Gastrocnemius medialis (tissue), 4 donors: ENCODE data around the gene VAV2. TPM values are rescaled to one million over a fixed set of nuclear protein-coding genes. Genes with fewer than 3 reads are reported as not detected.

ENCODE experiments used
- ATAC-seq, 2 donors: fragments of 150-250 bp; one replicate each; pipeline ENCODE4 v1.9.1; 2016
- DNase-seq, 2 donors: peaks; one replicate each; pipeline ENCODE4 v3.0.0-alpha.2; 2019
- H3K27ac ChIP-seq, 4 donors: fragments of 200-600 bp; sonication (generic); 1 replicate in 1 of 4; 2 replicates in 3 of 4; pipeline ENCODE4 v1.5.1; 2016 to 2018; ENCODE audit warnings: mild to moderate bottlenecking in 2 of 4, moderate library complexity in 1 of 4
- H3K27me3 ChIP-seq, 3 donors: fragments of 200-600 bp; sonication (generic) in 2 of 3; 1 replicate in 1 of 3; 2 replicates in 2 of 3; pipeline versions ENCODE4 v1.5.1 to v1.6.0; 2016 to 2019; ENCODE audit warnings: mild to moderate bottlenecking in 1 of 3, moderate library complexity in 1 of 3
- H3K36me3 ChIP-seq, 2 donors: fragments of 200-600 bp; sonication (generic) in 1 of 2; one replicate each; pipeline ENCODE4 v1.5.1; 2017 to 2018
- H3K4me1 ChIP-seq, 2 donors: fragments of 200-600 bp; sonication (generic) in 1 of 2; one replicate each; pipeline ENCODE4 v1.5.1; 2016 to 2017; ENCODE audit warnings: mild to moderate bottlenecking in 2 of 2
- H3K4me3 ChIP-seq, 4 donors: fragments of 200-600 bp; sonication (generic) in 3 of 4; 1 replicate in 1 of 4; 2 replicates in 3 of 4; pipeline ENCODE4 v1.5.1; 2016 to 2019; ENCODE audit warnings: mild to moderate bottlenecking in 2 of 4
- H3K9me3 ChIP-seq, 3 donors: fragments of 200-600 bp; sonication (generic) in 2 of 3; 1 replicate in 1 of 3; 2 replicates in 2 of 3; pipeline ENCODE4 v1.5.1; 2016 to 2019
- POLR2A ChIP-seq, 2 donors: fragments of 450-650 bp; IDR thresholded peaks; one replicate each; pipeline ENCODE4 v1.6.1; 2017; ENCODE audit warnings: antibody characterized with exemption in 2 of 2, mild to moderate bottlenecking in 2 of 2, moderate library complexity in 2 of 2
- in situ Hi-C, 4 donors: fragments of 200-750 bp; cut with MboI; loops; one replicate each; pipeline versions ENCODE4 v1.15.0 to v1.8.0; 2017; ENCODE audit warnings: low sequenced_read_pairs in 4 of 4
- intact Hi-C: fragments of 100-400 bp; cut with DNase I; formaldehyde crosslinking; loops from one replicate; pipeline ENCODE4 v1.15.1; 2023; ENCODE audit warnings: low total_unique reads
- total RNA-seq, 4 donors: library from RNA; depleted of rRNA; stranded (reverse); fragments of >200 nt; gene quantifications; one replicate each; pipeline versions ENCODE4 v1.1.0 to v1.2.3, GENCODE V29; 2016
- TF ChIP-seq, protein P1 (sequence below), 5 experiments: fragments of 450-650 bp in 3 of 5; fragments of 200-600 bp in 2 of 5; sonication (generic) in 2 of 5; IDR thresholded peaks in 4 of 5; conservative IDR thresholded peaks in 1 of 5; 1 replicate in 4 of 5; 2 replicates in 1 of 5; pipeline ENCODE4 v1.5.1; 2016 to 2019; ENCODE audit warnings: antibody characterized with exemption in 5 of 5, mild to moderate bottlenecking in 3 of 5, moderate library complexity in 3 of 5

VAV2 gene
- total RNA-seq, 4 donors from 2014 or later, result 0.51 to 1.2 (median 0.97) TPM

DNA sequence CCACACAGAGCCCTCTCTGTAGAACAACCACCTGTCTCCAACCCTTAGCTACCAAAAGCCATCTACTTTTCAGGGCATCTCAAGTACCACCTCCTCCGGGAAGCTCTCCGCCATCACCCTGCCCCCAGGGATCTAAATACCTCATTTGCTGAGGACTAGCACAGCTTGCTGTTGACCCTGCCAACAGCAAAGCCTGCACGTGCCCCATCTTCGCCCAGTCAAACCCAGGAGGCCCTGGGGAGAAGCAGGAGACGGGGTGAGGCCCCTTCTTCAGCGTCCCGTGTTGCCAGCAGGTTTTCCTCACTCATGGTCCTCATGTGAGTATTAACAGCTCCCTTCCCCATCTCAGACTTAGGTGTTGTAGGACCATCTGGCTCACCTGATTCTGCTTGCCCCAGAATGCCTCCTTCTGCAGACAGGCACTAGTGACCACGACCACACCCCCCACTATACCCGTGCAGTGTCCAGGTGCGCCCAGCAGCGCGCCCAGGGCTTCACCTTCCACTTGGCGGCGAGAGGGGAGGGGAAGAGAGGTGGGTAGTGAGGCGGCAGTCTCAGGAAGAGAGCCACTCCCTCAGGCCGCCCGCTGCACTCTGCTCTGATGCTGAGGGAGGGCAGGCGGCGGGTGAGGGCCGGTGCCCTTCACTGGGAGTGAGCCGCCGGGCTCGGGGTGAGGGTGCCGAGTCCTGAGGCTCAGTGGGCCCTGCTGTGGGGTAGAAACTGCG lies 11.1 kb downstream of the VAV2 start:
- Histone ChIP-seq H3K27me3 (peaks cover 0 to 13% (median 4%) of the 10 kb centered on the region in 3 donors), H3K36me3 (no peaks in the 10 kb centered on the region), H3K9me3 (no peaks in the 10 kb centered on the region), H3K4me1 (peaks cover 0 to 12% of the 10 kb centered on the region in 2 donors), H3K4me3 (no peak overlapping the region), H3K27ac (no peak overlapping the region)
- DNase-seq (no peak), ATAC-seq (no peak)
- TF ChIP-seq, protein P1, sequence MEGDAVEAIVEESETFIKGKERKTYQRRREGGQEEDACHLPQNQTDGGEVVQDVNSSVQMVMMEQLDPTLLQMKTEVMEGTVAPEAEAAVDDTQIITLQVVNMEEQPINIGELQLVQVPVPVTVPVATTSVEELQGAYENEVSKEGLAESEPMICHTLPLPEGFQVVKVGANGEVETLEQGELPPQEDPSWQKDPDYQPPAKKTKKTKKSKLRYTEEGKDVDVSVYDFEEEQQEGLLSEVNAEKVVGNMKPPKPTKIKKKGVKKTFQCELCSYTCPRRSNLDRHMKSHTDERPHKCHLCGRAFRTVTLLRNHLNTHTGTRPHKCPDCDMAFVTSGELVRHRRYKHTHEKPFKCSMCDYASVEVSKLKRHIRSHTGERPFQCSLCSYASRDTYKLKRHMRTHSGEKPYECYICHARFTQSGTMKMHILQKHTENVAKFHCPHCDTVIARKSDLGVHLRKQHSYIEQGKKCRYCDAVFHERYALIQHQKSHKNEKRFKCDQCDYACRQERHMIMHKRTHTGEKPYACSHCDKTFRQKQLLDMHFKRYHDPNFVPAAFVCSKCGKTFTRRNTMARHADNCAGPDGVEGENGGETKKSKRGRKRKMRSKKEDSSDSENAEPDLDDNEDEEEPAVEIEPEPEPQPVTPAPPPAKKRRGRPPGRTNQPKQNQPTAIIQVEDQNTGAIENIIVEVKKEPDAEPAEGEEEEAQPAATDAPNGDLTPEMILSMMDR (IDR thresholded peaks at IDR 0.05 in 4 of 5, conservative IDR thresholded peaks at IDR 0.05 in 1 of 5), result no peak
- TF ChIP-seq POLR2A (IDR thresholded peaks at IDR 0.05), result no peak
- intact Hi-C loops (no loop called here), in situ Hi-C loops (no loop called here)

DNA sequence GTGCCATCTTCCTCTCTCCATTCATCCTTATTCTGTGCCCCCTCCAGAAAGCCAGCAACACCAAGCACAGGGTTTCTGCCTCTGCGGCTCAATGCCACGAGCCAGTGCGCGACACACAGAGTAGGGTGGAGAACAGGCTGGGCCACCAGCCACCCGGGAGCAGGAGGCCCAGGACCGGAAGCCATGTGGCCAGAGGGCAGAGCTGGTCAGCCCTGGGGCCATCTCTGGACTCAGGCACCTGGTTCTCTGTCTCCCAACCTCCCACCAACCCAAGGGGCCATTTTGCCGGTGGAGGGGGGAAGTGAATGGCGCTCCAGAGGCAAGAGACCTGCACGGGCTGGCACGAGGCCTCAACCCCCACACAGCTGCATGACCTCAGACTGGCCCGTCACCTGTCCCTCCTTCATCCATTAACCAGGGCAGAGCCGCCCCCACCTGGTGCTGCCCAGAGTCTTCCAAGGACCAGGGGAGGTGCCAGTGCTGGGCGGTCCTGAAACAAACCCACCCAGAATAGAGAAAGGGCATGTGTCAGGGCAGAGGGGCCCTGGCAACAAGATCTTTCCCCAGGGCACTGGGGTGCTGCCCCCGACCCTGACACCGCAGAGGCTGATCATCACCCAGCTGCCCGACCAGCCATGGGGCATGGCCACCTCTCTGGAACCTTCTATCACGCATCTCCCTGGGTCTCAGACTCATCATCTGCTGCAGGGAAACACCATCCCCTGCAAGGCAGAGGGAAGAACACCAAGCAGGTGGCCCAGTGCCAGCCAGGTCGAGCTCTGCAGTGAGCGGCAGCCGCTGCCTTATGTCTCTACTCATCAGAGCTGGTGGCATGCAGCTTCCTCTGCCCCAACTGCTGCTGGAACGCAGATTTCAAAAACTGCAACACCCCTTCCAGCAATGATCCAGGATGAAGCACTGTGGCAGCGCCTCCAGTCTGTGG lies 11.9 kb downstream of the VAV2 start:
- intact Hi-C loops, result no loop called here
- in situ Hi-C loops, result no loop called here
- TF ChIP-seq, protein P1 (IDR thresholded peaks at IDR 0.05 in 4 of 5, conservative IDR thresholded peaks at IDR 0.05 in 1 of 5), result no peak
- ATAC-seq (no peak), DNase-seq (no peak)
- Histone ChIP-seq H3K4me3 (peak overlapping the region in 1 of 4 donors; percentile 41), H3K36me3 (no peaks in the 10 kb centered on the region), H3K27me3 (peaks cover 0 to 13% (median 4%) of the 10 kb centered on the region in 3 donors), H3K27ac (peak overlapping the region in 2 of 4 donors; percentile 43 to 47), H3K4me1 (peaks cover 0 to 12% of the 10 kb centered on the region in 2 donors), H3K9me3 (no peaks in the 10 kb centered on the region)

DNA sequence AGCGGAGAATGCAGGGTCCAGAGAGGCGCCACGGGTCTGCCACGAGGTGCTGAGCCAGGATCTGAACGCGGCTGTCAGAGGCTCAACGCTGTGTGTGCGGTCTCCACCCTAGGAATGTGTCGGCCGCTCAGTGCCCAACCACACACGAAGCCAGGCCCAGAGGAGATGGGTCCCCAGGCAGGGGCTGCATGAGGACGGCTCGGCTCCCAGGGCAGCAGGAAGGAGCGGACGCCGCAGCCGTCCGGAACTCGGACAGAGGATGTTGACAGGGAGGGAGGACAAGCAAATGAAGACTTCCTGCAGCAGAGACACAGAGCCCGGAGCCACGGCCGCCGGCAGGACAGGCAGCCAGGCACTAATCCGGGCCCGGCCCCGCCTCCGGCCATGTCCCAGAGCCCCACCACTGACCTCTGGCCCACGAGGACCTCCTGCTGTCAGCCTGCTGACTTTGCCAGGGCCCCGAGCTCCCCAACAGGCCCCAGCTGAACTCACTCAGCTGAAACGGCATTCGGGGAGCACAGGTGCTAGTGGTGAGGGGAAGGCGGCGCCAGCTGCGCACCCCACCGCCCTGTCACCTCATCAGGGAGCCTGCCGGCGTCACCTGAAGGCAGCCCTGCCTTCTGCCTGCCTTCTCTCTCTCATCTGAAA lies 12.7 kb downstream of the VAV2 start:
- Histone ChIP-seq H3K9me3 (no peaks in the 10 kb centered on the region), H3K36me3 (no peaks in the 10 kb centered on the region), H3K27me3 (peaks cover 0 to 13% (median 4%) of the 10 kb centered on the region in 3 donors), H3K4me3 (peak overlapping the region; percentile 25 to 41 (median 32)), H3K27ac (peak overlapping the region in 2 of 4 donors; percentile 43 to 47), H3K4me1 (peaks cover 0 to 12% of the 10 kb centered on the region in 2 donors)
- intact Hi-C loops (no loop called here), in situ Hi-C loops (no loop called here)
- DNase-seq (no peak), ATAC-seq (peak in 1 of 2 donors; percentile 58)
- TF ChIP-seq, protein P1 (IDR thresholded peaks at IDR 0.05 in 4 of 5, conservative IDR thresholded peaks at IDR 0.05 in 1 of 5), result no peak
- no peak for TF ChIP-seq POLR2A (IDR thresholded peaks at IDR 0.05)

DNA sequence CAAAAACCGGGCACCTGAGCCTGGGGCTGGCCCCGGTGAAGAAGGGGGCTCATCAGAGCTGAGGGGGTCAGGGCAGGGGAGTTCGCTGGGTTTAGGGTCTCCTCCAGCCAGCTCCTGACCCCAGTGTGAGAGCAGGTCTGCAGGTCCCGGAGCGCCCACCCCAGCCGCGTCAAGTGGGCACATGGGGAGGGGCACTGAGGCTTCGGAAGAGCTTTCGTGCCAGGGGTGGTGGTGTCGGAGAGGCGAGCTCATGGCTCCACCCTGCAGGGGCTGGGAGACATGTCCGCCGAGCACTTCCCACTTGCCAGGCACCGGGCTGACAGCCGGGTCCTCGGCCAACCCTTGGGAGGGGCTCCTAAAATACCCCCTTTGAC lies 13.2 kb downstream of the VAV2 start:
- intact Hi-C loops (no loop called here), in situ Hi-C loops (no loop called here)
- DNase-seq (no peak), ATAC-seq (no peak)
- Histone ChIP-seq H3K4me3 (peak overlapping the region; percentile 25 to 41 (median 32)), H3K4me1 (peaks cover 0 to 12% of the 10 kb centered on the region in 2 donors), H3K27ac (no peak overlapping the region), H3K27me3 (peaks cover 0 to 13% (median 4%) of the 10 kb centered on the region in 3 donors), H3K9me3 (no peaks in the 10 kb centered on the region), H3K36me3 (no peaks in the 10 kb centered on the region)
- no peak for TF ChIP-seq POLR2A (IDR thresholded peaks at IDR 0.05)
- TF ChIP-seq, protein P1 (IDR thresholded peaks at IDR 0.05 in 4 of 5, conservative IDR thresholded peaks at IDR 0.05 in 1 of 5), result no peak
